Panc1 (cell line): ENCODE measurements around the gene CATSPER3. TPM values are rescaled to one million over a fixed set of nuclear protein-coding genes. Genes with fewer than 3 reads are reported as not detected.

Experiments
- ATAC-seq: fragments of 200-7000 bp; cut with Tn5 transposase; 2 replicates; pipeline ENCODE4 v1.9.1; 2020; ENCODE audit warnings: mild to moderate bottlenecking, moderate library complexity
- BruUV-seq: library from RNA; stranded (reverse); fragments of 400-500 nt; replicated peaks from 2 replicates; lab custom pipeline; 2021; lab: Mats Ljungman, UMichigan
- CTCF ChIA-PET: fragments of 300-600 bp; sonication (Branson Sonifier 250); formaldehyde crosslinking; loops from one replicate; lab custom pipeline; 2022; ENCODE audit warnings: antibody characterized with exemption; lab: Charles Lee
- POLR2A ChIA-PET: fragments of 300-600 bp; sonication (Branson Sonifier 250); formaldehyde crosslinking; loops from one replicate; lab custom pipeline; 2022; ENCODE audit warnings: antibody characterized with exemption; lab: Charles Lee
- DNase-seq: peaks from one replicate; pipeline ENCODE4 v3.0.0-alpha.2; 2010; ENCODE audit warnings: low read depth, low spot score
- H3K27ac ChIP-seq: 2 replicates; pipeline ENCODE4 v1.5.1; 2011; ENCODE audit warnings: mild to moderate bottlenecking, low read length, inconsistent platforms
- H3K27me3 ChIP-seq: fragments of 200-500 bp; sonication (Bioruptor generic); 2 replicates; pipeline ENCODE4 v1.6.0; 2014; ENCODE audit warnings: low read length, inconsistent platforms; ENCODE audit not compliant: control insufficient read depth, insufficient read depth
- H3K36me3 ChIP-seq: fragments of 200-500 bp; sonication (Bioruptor generic); 2 replicates; pipeline ENCODE4 v1.5.1; 2014; ENCODE audit warnings: inconsistent platforms, mild to moderate bottlenecking, low read length, moderate library complexity; ENCODE audit not compliant: control insufficient read depth, insufficient read depth
- H3K4me1 ChIP-seq: 2 replicates; pipeline ENCODE4 v1.5.1; 2011; ENCODE audit warnings: inconsistent platforms, mild to moderate bottlenecking, low read length, moderate library complexity; ENCODE audit not compliant: control insufficient read depth, insufficient read depth
- H3K4me3 ChIP-seq, 2 experiments: 2 replicates each; pipeline ENCODE4 v1.5.1; 2011 to 2012; ENCODE audit warnings: low read depth in 2 of 2, low read length in 2 of 2, mild to moderate bottlenecking in 2 of 2, inconsistent platforms in 1 of 2, moderate library complexity in 1 of 2
- H3K9me3 ChIP-seq: fragments of 200-500 bp; sonication (Bioruptor generic); 2 replicates; pipeline ENCODE4 v1.5.1; 2014; ENCODE audit warnings: low read depth, mild to moderate bottlenecking, inconsistent platforms, low read length, moderate library complexity; ENCODE audit not compliant: control insufficient read depth, insufficient read depth
- CTCF ChIP-seq: fragments of 450-650 bp; IDR thresholded peaks from 2 replicates; pipeline ENCODE4 v1.5.1; 2017; ENCODE audit warnings: mild to moderate bottlenecking
- POLR2AphosphoS5 ChIP-seq: IDR thresholded peaks from 2 replicates; pipeline ENCODE4 v1.6.1; 2012; ENCODE audit warnings: mild to moderate bottlenecking, low read depth, low read length, moderate library complexity
- REST ChIP-seq, 2 experiments: IDR thresholded peaks; 2 replicates each; pipeline ENCODE4 v1.6.1; 2011 to 2012; ENCODE audit warnings: low read depth in 2 of 2, control low read depth in 1 of 2, low read length in 1 of 2, mild to moderate bottlenecking in 1 of 2, moderate library complexity in 1 of 2; ENCODE audit not compliant: insufficient read depth in 1 of 2
- SIN3A ChIP-seq: IDR thresholded peaks from 2 replicates; pipeline ENCODE4 v1.6.1; 2012; ENCODE audit warnings: low read depth, mild to moderate bottlenecking, low read length, moderate library complexity, borderline replicate concordance; ENCODE audit not compliant: insufficient read depth
- TCF7L2 ChIP-seq: IDR thresholded peaks from 2 replicates; pipeline ENCODE4 v1.6.1; 2011; ENCODE audit warnings: mild to moderate bottlenecking, low read depth, low read length, inconsistent platforms
- in situ Hi-C: cut with HindIII; loops from 2 replicates; pipeline ENCODE4 v1.10.0; 2016; ENCODE audit warnings: low sequenced_read_pairs, low pct_unique_long_range_greater_than_20kb
- intact Hi-C: fragments of 100-400 bp; cut with micrococcal nuclease; formaldehyde crosslinking; loops from one replicate; pipeline ENCODE4 v1.10.0; 2022; ENCODE audit not compliant: unreplicated experiment
- total RNA-seq: library from RNA; stranded (reverse); gene quantifications from one replicate; pipeline ENCODE4 v1.2.1, GENCODE V29; 2021; ENCODE audit not compliant: unreplicated experiment

Gene CATSPER3
- total RNA-seq, 1 experiment from 2014 or later, result 0.69 TPM

DNA sequence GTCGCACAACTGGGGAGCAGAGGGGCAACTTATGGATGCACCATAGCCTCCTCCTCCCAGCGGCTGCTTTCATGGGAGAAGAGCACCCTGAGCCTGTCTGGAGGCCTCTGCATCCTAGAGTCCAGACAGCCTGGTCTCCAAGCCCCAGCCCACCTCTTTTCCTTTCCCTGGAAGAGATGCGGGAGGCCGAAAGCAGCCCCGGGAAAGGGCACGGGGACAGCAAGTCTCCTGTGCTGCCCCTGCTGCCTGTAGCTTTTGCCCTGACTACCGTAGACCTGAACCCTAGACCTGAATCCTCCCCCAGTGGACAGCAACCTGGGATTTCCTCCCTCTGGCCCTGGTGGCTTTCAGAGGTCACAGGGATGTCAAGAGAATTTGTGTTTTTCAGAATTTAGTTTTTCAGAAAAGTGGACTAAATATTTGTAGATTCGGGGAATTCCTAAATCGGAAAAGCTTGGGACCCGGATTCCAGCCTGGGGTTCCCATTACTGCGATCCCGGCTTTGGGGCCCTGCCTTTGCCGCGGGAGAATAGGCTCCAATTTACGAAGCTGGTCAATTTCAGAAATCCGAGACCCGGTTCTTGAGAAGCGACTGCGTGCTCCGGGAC, 70.6 kb downstream of the CATSPER3 start:
- DNase-seq (no peak), ATAC-seq (no peak)
- ChIA-PET POLR2A (no interaction called here), CTCF (no interaction called here)
- Histone ChIP-seq H3K36me3 (no peaks in the 10 kb centered on the region; the same call in 1 of the 2 replicates), H3K4me1 (peaks cover 13% of the 10 kb centered on the region), H3K4me3 (no peak overlapping the region), H3K9me3 (no peaks in the 10 kb centered on the region), H3K27ac (no peak overlapping the region), H3K27me3 (no peaks in the 10 kb centered on the region; the same call in 1 of the 2 replicates)
- BruUV-seq, result no TSS peak
- in situ Hi-C loops, result no loop called here
- intact Hi-C loops, result no loop called here
- TF ChIP-seq TCF7L2 (no peak), POLR2AphosphoS5 (no peak), REST (IDR thresholded peaks at IDR 0.05; ENCODE audit: insufficient read depth in 1 of 2, low read depth in 2 of 2, low read length in 1 of 2) (no peak), CTCF (no peak), SIN3A (no peak)

DNA sequence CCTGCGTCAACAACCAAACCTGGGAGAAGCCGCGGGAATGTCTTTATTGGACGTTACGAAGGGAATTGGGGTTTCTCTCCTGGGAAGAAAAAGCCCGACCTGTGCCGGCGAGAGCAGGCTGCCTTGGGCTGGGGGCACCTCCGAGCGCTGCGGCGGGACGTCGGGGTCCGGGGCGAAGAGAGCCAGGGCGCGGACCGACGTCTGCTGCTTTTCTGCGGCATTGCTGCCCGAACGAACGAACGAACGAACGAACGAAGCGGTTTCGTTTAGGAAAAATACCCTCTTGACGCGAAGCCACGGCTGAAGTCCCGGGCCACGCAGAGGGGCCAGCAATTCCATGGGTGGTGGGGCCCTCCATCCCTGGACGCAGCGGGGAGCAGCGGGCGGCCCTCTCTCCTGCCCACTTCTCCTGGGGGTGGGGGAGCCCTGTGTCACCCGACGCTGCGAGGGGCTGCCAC, 71.1 kb downstream of the CATSPER3 start:
- ATAC-seq (no peak), DNase-seq (no peak)
- CTCF ChIA-PET, result interaction anchor here (0.8 kb wide), 1 partner anchor 26 kb away, joined by 3 read pairs; no protein-coding TSS in a partner anchor
- Histone ChIP-seq H3K36me3 (no peaks in the 10 kb centered on the region), H3K9me3 (no peaks in the 10 kb centered on the region), H3K27ac (no peak overlapping the region), H3K4me1 (peaks cover 13% of the 10 kb centered on the region), H3K4me3 (peak overlapping the region in 1 of 2 experiments; percentile 47; a peak in 1 of 4 replicates), H3K27me3 (no peaks in the 10 kb centered on the region; the same call in 1 of the 2 replicates)
- no peak for TF ChIP-seq TCF7L2
- TF ChIP-seq POLR2AphosphoS5, result no peak
- TF ChIP-seq REST (IDR thresholded peaks at IDR 0.05; ENCODE audit: insufficient read depth in 1 of 2, low read depth in 2 of 2, low read length in 1 of 2), result no peak
- TF ChIP-seq CTCF, result no peak
- no peak for TF ChIP-seq SIN3A
- POLR2A ChIA-PET, result no interaction called here
- intact Hi-C loops (no loop called here), in situ Hi-C loops (no loop called here)
- BruUV-seq, result no TSS peak
